ENCODE results near the gene RWDD4. TPM values are rescaled to one million over a fixed set of nuclear protein-coding genes. Genes with fewer than 3 reads are reported as not detected.

RWDD4 gene
- total and polyA plus RNA-seq, 9 of the 15 experiments (the other 6 are each of a cell fraction or from before 2014, with no cell fraction given): 8.4 to 32.5 (median 24.2) TPM

DNA sequence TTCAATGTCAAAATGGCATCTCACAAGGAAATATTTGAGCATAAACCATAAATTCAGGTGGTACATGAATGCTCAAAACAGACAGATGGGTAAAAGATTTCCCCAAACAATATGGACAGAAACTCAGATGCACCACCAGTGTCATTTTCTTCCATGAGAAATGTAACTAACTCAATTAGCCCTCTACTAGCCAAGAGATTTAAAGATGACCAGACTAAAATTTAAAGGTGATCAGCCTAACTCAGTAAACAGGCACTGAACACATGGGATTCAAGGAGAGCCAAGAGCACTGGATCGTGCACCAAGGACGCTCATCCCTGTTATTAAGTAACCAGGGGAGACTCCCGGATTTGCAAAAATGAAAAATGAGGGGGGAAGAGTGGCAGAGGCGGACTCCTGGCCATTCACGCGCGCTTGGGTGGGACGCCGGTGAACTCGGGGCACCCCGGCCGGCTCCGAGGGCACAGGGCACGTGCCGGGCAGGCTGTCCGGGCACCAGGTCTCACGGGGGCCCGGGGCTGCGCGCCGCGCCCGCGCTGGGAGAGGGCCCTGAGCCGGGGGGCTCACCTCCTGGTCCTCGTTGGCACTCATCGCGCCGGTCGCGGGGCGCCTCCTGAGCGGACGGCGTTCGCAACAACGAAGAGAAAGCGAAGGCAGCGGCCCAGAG is 490 bp downstream of the RWDD4 start (continued):
- TF ChIP-seq, protein P1, sequence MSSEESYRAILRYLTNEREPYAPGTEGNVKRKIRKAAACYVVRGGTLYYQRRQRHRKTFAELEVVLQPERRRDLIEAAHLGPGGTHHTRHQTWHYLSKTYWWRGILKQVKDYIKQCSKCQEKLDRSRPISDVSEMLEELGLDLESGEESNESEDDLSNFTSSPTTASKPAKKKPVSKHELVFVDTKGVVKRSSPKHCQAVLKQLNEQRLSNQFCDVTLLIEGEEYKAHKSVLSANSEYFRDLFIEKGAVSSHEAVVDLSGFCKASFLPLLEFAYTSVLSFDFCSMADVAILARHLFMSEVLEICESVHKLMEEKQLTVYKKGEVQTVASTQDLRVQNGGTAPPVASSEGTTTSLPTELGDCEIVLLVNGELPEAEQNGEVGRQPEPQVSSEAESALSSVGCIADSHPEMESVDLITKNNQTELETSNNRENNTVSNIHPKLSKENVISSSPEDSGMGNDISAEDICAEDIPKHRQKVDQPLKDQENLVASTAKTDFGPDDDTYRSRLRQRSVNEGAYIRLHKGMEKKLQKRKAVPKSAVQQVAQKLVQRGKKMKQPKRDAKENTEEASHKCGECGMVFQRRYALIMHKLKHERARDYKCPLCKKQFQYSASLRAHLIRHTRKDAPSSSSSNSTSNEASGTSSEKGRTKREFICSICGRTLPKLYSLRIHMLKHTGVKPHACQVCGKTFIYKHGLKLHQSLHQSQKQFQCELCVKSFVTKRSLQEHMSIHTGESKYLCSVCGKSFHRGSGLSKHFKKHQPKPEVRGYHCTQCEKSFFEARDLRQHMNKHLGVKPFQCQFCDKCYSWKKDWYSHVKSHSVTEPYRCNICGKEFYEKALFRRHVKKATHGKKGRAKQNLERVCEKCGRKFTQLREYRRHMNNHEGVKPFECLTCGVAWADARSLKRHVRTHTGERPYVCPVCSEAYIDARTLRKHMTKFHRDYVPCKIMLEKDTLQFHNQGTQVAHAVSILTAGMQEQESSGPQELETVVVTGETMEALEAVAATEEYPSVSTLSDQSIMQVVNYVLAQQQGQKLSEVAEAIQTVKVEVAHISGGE (CRISPR knock-in tag; IDR thresholded peaks at IDR 0.05): 0 out of 6 replicates have a peak, but pooled peaks of 1 of the 3 experiments have one; percentile 14
- TF ChIP-seq ZNF695 (CRISPR knock-in tag; IDR thresholded peaks at IDR 0.05): no peak
- no peak for TF ChIP-seq ZNF23 (CRISPR knock-in tag; IDR thresholded peaks at IDR 0.05)
- TF ChIP-seq ZEB2 (IDR thresholded peaks at IDR 0.05): no peak
- TF ChIP-seq EZH2 (IDR thresholded peaks at IDR 0.05; ENCODE audit: borderline replicate concordance, low read depth, low read length): no peak
- TF ChIP-seq ZNF707 (CRISPR knock-in tag; conservative IDR thresholded peaks at IDR 0.05): no peak
- TF ChIP-seq MTA3 (IDR thresholded peaks at IDR 0.05; ENCODE audit: borderline replicate concordance): no peak
- no peak for TF ChIP-seq TAF7 (tag; IDR thresholded peaks at IDR 0.05)
- TF ChIP-seq EP400 (IDR thresholded peaks at IDR 0.05): no peak
- TF ChIP-seq, protein P2, sequence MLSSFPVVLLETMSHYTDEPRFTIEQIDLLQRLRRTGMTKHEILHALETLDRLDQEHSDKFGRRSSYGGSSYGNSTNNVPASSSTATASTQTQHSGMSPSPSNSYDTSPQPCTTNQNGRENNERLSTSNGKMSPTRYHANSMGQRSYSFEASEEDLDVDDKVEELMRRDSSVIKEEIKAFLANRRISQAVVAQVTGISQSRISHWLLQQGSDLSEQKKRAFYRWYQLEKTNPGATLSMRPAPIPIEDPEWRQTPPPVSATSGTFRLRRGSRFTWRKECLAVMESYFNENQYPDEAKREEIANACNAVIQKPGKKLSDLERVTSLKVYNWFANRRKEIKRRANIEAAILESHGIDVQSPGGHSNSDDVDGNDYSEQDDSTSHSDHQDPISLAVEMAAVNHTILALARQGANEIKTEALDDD (IDR thresholded peaks at IDR 0.05): peak; percentile 76
- TF ChIP-seq KDM5B (IDR thresholded peaks at IDR 0.05; ENCODE audit: insufficient replicate concordance, low read depth, low read length): peak; percentile 72
- TF ChIP-seq, protein P3, sequence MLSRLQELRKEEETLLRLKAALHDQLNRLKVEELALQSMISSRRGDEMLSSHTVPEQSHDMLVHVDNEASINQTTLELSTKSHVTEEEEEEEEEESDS (CRISPR knock-in tag; IDR thresholded peaks at IDR 0.05): no peak
- TF ChIP-seq RB1 (IDR thresholded peaks at IDR 0.05; ENCODE audit: low read depth): peak; percentile 65; the same call in 1 of the 2 replicates
- TF ChIP-seq, protein P4, sequence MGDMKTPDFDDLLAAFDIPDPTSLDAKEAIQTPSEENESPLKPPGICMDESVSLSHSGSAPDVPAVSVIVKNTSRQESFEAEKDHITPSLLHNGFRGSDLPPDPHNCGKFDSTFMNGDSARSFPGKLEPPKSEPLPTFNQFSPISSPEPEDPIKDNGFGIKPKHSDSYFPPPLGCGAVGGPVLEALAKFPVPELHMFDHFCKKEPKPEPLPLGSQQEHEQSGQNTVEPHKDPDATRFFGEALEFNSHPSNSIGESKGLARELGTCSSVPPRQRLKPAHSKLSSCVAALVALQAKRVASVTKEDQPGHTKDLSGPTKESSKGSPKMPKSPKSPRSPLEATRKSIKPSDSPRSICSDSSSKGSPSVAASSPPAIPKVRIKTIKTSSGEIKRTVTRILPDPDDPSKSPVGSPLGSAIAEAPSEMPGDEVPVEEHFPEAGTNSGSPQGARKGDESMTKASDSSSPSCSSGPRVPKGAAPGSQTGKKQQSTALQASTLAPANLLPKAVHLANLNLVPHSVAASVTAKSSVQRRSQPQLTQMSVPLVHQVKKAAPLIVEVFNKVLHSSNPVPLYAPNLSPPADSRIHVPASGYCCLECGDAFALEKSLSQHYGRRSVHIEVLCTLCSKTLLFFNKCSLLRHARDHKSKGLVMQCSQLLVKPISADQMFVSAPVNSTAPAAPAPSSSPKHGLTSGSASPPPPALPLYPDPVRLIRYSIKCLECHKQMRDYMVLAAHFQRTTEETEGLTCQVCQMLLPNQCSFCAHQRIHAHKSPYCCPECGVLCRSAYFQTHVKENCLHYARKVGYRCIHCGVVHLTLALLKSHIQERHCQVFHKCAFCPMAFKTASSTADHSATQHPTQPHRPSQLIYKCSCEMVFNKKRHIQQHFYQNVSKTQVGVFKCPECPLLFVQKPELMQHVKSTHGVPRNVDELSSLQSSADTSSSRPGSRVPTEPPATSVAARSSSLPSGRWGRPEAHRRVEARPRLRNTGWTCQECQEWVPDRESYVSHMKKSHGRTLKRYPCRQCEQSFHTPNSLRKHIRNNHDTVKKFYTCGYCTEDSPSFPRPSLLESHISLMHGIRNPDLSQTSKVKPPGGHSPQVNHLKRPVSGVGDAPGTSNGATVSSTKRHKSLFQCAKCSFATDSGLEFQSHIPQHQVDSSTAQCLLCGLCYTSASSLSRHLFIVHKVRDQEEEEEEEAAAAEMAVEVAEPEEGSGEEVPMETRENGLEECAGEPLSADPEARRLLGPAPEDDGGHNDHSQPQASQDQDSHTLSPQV (IDR thresholded peaks at IDR 0.05): 0 out of 2 replicates have a peak, but pooled peaks have one; percentile 36
- TF ChIP-seq NRF1 (conservative IDR thresholded peaks at IDR 0.05 in 1 of 2, IDR thresholded peaks at IDR 0.05 in 1 of 2): no peak
- TF ChIP-seq U2AF2 (optimal IDR thresholded peaks at IDR 0.05; ENCODE audit: low read depth, low read length): no peak
- no peak for TF ChIP-seq TARDBP (IDR thresholded peaks at IDR 0.05)
- TF ChIP-seq ZBTB1 (CRISPR knock-in tag; IDR thresholded peaks at IDR 0.05; ENCODE audit: borderline replicate concordance, low read depth): peak; percentile 45; the same call in 1 of the 2 replicates
- no peak for TF ChIP-seq BRD9 (IDR thresholded peaks at IDR 0.05; ENCODE audit: low read depth, partially characterized antibody)
- no peak for TF ChIP-seq ZNF184 (CRISPR knock-in tag; IDR thresholded peaks at IDR 0.05)
